SKM-1 treated with dmso at 0.1 percent for 144 hours (cell line): ENCODE results near the gene UNC5A.
"Not testable (repeated sequence)": the region's sequence is repeated elsewhere in the genome, so short reads cannot be mapped to it uniquely, and the experiment has no call there.

Experiments used
- DNase-seq: peaks from one replicate; lab custom pipeline; 2025; ENCODE audit not compliant: unreplicated experiment; lab: John Stamatoyannopoulos, UW

The UNC5A gene

DNA sequence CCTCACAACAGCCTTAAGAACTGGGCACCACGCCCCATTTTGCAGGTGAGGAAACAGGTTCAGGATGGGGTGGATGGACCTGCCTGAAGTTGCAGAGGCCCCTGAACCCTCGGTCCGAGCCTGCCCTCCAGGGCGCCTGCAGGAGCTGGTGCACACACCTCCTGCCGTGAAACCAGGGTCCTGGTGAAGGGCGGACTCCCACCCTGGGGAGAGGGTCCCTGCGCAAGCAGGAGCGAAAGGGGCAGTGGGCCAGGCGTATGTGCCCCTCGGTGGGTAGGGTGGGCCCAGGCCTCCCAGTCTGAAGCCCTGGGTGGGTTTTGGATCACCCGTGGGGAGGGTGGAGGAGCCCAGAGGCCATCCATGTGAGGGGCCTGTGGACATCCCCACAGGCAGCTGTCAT is 50.9 kb downstream of the UNC5A start:
- DNase-seq: no peak

DNA sequence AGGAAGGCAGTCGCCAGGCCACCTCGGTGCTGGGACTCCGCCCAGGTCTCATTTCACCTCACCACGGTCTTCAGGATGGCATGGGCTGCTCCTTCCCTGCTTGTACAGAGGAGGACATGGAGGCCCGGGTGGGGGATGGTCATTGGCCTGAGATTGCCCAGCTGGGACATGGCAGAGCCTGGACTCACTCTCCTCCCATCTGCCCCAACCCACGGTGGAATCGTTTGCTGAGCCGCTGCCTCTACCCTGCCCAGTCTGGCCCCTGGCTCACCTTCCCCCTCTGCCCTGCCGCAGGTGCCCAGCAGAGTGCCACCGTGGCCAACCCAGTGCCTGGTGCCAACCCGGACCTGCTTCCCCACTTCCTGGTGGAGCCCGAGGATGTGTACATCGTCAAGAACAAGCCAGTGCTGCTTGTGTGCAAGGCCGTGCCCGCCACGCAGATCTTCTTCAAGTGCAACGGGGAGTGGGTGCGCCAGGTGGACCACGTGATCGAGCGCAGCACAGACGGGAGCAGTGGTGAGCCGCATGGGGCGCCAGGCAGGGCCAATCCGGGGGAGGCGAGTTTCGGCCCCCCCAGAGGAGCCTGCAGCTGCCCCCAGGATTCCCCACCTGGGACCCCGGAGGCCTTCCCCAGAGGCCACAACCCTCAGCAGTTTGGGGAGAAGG is 52.1 kb downstream of the UNC5A start:
- no peak for DNase-seq

DNA sequence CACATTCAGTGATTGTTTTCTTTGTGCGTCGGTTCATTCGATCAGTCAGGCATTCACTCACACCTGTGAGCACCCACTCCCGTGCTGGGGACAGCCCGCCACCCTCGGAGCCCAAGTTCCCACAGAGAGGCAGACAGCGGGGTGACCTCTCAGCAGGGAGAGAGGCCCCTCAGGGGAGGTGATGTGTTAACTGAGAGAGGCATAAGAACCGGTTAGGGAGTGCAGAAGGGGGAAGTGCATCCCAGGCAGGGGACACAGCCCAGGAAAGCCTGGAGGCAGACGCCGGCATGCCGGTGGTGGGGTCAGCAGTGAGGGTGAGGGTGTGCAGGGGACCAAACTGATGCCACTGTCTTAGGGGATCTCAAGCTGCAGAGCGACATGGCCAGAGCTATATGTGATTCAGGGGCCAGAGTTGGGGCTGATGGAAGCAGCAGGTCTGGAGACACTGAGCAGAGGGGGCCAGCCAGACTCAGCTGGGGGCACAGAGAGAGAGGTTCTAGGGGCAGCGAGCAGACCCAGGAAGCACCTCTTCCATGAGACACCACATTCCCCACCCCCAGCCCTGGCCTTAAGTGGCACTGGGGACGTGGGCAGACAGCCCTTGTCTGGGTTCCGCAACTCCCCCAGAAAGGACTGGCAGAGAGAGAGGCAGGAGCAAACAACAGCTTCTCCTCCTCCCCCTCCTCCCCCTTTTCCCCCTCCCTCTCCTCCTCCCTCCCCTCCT is 52.8 kb downstream of the UNC5A start:
- DNase-seq: no peak

DNA sequence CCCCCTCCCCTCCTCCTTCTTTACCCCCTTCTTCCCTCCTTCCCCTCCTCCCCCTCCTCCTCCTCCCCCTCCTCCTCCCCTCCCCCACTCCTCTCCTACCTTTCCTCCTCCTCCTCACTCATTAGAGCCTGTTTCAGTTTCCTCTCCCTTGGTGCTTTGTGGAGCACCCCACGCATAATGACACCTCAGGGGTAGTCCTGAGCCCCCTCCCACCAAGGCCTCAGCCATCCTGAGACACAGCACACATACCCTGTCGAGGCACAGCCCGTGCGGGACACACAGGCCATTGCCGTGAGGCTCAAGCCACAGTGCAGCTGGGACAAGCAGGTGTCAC is 53.4 kb downstream of the UNC5A start:
- DNase-seq: no peak

DNA sequence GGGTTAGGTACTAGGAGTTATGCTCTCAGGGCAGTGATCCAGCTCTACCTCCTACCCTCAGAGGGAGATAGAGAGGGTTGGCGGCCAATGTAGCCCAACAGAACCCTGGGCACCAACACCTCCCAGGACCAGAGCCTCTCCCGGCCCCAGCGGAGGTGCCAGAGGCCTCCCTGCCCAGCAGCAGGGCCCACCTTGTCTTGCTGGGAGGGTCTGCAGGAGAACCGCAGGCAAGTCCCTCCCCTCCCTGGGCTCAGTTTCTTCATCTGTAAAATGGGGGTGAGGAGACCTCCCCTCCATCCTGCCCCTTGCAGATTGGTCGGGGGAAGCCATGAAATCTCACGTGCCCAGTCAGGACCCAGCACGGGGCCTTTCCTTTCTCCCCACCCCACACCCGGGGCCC is 54.4 kb downstream of the UNC5A start:
- DNase-seq: no peak

DNA sequence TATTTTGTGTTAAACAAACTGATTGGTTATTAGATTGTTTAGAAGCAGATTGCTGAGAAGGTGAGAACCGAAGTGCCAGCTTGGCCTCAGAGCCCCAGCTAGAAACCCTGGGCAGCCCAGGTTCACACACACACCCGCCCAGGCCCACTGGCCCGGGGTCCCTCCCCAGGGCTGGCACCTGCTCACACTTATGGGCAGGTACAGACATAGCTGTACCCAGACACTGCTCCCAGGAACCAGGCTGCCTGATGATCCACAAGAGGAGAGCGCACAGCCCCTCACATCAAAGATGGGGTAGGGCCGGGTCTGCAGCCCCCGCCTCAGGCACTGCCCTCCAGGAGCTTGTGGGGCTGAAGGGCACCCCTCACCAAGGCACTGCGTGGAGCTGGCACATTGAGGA is 55.6 kb downstream of the UNC5A start:
- DNase-seq: no peak

DNA sequence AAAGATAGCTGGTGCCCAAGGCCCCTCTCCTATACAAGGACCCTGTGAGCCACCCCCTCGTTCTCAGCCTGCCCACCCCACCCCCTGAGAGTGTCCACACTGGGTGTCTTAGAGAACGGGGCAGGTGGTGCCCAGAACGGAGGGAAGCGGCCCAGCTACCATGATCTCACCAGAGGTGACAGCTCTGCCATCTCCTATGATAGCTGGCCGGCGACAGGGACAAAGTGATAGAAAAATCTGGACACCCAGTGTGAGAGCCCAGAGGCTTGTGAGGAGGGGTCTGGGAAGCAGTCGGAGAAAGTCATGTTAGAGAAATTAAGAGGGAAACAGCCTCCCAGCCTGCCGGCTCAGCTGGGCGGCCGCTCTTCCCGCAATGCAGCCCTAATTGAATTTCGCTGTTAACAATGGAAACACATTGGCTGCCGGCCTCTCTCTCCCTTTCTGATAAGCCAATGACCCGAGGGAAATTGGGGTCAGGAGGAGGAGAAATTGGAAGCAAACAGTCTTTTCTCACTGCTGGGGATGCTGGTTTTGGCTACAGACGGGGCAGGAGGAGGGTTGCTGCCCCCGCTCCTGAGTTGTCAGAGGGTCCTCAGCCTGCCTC is 56.5 kb downstream of the UNC5A start:
- DNase-seq: no peak

DNA sequence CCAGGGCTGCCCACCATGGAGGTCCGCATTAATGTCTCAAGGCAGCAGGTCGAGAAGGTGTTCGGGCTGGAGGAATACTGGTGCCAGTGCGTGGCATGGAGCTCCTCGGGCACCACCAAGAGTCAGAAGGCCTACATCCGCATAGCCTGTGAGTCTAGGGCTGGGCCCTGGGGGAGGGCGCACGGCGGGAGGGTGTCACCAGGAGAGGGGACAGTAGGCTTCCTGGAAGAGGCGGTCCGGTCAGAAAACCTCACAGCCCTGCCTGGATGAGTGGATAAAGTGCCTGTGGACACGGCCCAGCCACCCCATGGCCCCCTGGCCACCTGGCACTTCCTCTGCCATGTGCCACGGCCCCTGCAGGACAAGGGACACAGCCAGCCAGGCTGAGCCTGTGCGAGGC is 57.8 kb downstream of the UNC5A start:
- no peak for DNase-seq

DNA sequence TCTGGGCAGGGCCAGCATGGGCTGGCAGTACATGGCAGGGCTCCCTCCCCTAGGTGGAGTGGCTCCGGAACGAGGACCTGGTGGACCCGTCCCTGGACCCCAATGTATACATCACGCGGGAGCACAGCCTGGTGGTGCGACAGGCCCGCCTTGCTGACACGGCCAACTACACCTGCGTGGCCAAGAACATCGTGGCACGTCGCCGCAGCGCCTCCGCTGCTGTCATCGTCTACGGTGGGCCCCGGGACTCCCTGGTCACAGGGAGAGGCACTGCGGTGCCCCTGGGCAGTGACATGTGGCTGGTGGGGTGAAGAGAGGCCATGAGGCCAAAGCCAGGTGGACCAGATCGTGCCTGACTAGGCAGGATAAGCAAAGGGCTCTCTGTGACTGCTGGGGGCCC is 58.4 kb downstream of the UNC5A start:
- no peak for DNase-seq

DNA sequence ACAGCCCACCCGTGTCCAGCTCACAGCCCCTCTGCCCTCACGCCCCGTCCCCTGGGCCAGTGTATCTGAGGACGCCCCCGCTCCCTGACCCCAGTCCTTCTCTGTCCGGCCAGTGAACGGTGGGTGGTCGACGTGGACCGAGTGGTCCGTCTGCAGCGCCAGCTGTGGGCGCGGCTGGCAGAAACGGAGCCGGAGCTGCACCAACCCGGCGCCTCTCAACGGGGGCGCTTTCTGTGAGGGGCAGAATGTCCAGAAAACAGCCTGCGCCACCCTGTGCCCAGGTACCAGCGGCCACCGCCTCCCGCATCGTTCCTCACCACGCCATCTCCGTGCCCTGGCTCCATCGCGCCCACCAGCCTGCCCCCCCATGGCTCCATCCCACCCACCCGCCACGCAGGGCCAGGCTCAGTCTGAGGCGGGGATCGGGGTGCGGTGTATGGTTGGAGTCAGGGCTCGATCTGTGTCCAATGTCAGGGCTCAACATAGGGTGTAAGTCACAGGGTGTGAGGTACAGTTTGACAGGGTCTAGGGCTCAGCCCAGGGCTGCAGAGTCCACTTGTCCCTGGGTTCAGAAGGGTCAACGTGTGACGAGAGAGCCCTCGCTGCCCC is 59.2 kb downstream of the UNC5A start:
- DNase-seq: no peak

DNA sequence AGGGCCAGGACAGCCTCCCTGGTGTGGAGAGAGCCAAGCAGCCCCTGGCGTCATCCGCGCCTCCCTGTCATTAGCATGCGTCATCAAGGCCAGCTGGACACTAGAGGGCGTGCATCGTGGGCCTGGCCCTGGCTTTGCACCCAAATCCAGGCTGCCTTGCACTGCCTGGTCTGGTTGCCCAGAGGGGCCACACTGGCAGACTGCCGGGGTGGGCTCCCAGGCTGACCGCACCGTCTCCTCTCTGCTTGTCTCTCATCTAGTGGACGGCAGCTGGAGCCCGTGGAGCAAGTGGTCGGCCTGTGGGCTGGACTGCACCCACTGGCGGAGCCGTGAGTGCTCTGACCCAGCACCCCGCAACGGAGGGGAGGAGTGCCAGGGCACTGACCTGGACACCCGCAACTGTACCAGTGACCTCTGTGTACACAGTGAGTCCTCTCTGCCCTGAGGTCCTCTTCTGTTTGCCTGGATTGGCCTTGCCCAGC is 59.8 kb downstream of the UNC5A start:
- no peak for DNase-seq

DNA sequence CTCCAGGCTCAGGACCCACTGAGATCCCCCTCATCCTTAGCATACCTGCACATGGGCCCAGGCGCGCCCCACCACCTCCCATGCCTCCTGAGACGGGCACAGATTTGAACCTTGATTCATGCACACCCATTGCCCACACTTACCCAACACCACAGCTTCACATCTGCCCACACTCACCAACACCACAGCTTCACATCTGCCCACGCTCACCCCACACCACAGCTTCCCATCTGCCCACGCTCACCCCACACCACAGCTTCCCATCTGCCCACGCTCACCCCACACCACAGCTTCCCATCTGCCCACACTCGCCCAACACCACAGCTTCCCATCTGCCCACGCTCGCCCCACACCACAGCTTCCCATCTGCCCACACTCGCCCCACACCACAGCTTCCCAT is 60.3 kb downstream of the UNC5A start:
- DNase-seq: not testable (repeated sequence)

DNA sequence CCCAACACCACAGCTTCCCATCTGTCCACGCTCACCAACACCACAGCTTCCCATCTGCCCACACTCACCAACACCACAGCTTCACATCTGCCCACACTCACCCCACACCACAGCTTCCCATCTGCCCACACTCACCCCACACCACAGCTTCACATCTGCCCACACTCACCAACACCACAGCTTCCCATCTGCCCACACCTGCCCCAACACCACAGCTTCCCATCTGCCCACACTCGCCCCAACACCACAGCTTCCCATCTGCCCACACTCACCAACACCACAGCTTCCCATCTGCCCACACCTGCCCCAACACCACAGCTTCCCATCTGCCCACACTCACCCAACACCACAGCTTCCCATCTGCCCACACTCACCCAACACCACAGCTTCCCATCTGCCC is 62.2 kb downstream of the UNC5A start:
- DNase-seq: not testable (repeated sequence)

DNA sequence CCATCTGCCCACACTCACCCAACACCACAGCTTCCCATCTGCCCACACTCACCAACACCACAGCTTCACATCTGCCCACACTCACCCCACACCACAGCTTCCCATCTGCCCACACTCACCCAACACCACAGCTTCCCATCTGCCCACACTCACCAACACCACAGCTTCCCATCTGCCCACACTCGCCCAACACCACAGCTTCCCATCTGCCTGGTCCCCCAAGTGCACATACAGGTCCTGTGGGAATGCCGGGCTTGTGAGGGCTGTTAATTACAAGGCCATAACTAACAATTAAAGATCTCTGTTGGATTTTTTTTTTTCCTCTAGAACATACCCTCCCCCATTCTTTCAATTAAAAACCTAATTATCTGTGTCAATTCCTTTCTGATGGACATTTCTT is 62.7 kb downstream of the UNC5A start:
- DNase-seq: not testable (repeated sequence)

DNA sequence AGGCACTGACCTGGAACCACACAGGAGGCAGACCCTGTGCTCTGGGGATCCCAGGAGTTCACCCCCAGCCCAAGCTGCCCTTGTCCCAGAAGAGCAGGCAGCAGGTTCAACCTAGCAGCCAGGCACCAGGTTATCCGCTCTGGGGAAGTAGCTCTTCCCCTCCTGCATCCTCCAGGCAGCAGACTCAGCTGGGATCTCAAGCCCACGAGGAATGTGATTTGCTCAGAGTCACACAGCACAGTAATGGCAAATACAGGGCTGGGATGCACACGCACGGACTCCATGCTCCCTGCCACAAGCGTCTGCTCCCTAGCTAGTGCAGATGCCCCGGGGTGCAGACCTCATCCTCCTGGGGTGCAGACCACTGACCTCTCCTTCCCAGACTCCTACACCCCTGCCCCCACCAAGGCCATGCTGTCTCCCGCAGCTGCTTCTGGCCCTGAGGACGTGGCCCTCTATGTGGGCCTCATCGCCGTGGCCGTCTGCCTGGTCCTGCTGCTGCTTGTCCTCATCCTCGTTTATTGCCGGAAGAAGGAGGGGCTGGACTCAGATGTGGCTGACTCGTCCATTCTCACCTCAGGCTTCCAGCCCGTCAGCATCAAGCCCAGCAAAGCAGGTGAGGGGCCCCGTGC is 63.3 kb downstream of the UNC5A start:
- no peak for DNase-seq

DNA sequence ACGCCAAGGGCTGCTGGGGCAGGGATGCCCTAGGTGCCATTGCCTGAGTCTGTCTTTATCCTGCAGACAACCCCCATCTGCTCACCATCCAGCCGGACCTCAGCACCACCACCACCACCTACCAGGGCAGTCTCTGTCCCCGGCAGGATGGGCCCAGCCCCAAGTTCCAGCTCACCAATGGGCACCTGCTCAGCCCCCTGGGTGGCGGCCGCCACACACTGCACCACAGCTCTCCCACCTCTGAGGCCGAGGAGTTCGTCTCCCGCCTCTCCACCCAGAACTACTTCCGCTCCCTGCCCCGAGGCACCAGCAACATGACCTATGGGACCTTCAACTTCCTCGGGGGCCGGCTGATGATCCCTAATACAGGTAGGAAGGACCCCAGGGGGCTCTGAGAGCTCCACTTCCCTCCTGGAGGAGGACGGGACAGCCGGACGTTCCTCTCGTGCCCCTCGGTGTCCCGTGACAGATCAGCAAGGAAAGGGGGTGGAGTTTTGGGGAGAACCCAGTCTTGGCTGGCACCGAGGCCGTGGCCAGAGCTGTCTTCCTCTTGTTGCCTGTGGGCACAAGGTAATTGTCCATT is 63.9 kb downstream of the UNC5A start:
- no peak for DNase-seq

DNA sequence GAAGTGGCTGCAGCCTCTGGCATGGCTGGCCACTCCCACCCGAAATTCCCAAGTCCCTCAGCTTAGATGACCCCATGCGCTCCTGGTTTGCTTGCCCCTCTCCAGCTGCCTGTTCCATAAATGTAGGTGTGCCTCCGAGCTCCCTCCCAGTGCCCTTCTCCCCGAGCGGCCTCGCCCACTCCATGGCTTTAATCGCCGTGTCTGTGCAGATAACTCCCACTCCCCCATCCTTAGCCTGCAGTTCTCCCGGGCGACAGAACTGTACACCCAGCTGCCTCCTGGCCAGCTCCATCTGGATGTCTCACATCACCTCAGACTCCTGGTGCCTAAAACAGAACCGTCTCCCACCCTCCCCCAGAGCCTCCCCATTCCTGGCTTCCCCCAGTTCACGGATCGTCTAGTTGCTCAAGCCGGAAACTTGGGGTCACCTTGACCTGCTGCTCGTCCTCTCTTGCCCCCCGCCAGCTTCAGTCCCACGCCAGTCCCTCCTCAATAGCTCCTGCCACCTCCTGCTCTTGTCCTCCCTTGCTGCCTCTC is 64.7 kb downstream of the UNC5A start:
- no peak for DNase-seq

DNA sequence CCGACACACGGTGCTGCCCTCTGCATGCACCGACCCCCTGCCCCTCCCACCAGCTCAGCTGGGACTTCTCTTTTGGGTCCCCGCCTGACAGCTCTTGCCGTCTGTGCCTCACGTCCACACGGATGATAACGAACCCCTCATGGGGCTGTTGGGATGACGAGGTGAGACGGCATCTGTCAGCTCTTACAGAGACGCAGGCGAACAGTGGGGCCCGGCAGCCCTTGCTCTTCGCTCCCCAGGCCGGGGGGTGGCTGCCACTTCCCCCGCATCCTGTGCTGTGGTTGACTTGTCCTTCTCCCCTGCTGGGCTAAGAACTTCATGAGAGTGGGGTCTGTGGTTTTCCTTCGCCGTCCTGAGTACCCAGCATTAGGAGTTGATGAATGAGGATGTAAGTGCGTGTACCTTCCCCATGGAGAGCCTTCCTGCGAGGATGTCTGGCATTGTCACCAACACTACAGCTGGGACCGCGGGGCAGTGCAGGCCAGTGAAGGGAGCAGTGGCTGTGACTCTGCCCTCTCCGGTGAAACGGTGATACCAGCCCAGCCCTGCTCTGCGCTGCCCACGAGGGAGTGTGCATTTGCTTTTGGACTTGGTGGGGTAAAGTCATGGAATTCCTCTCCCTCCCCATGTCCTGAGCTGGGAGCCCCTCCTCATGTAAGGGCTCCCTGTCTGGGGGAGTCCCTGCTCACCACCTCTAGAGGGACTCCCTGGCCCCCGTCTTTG is 65.6 kb downstream of the UNC5A start:
- no peak for DNase-seq

DNA sequence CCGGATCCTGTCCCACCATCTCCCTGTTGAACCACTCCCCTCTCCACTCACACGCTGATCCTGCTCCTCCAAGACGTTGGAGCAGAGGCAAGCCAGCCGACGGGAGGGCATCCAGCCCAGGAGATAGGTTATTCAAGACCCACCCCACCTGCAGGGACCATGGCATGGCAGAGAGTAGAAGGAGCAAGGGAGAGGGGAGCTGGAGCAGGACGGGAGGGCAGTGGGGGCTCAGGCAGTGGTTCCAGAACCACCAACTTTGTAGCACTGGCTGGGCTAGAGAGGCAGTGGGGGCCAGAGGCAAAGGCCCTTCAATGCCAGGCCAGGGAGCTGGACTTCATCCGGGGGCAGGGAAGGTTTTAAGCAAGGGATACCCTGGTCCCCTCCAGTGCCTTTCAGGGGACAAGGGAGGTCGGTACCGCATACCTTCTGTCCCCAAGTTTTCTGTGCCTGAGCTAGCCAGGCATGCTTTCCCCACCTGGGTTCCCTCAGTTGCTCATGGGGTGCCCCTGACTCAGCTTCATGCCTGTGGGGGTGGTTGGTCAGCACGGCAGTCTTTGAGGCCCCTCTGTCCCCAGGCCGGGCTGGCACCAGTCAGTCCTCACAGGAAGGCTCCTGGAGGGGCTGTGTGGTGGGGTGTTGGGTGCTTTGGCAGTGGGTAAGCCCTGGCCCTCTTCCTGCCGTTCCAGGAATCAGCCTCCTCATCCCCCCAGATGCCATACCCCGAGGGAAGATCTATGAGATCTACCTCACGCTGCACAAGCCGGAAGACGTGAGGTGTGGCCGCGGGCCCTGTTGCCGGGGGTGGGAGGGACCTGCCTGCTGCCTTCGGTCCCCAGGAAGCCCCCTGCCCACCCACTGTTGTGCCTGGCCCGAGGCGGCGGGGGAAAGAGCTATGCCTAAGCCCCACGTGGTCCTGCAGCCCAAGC is 66.4 kb downstream of the UNC5A start:
- no peak for DNase-seq
